ENCODE data around the gene WDCP.

WDCP gene

DNA sequence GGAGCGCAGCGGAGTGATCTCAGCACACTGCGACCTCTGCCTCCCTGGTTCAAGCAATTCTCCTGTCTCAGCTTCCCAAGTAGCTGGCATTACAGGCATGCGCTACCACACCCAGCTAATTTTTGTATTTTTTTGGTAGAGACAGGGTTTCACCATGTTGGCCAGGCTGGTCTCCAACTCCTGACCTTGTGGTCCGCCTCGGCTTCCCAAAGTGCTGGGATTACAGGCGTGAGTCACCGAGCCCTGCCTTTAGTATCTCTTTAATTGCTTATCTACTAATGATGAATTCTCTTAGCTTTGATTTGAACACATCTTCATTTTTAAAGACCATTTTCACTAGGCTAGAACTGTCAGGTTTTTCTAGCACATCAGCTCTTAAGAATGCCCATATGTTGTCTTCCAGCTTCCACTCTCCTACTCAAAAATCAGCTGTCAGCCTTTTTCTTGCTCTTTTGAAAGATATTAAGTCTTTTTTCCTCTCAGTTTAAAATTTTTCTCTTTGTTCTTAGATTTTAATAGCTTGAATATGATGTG lies 53.4 kb downstream of the WDCP start:
- no peak for DNase-seq (ENCODE audit: low read depth in 3 of 3)

DNA sequence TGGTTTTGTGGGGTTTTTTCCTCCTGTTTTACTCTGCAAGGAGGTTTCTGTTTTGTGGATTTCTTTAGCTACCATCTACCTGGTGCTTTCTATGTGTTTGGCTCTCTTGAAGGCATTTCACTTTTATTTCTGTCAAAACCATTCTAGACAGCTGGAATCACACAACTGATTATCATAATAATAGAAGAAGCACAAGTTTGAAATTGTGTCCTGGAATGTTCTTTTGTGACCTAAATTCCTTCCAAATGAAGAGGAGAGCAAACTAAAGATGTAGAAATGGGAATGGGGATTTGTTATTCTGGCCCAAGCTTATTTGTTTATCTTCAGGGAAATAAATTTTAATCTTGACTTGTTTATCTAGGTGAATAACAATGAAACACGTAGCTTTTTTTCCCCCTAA lies 54.3 kb downstream of the WDCP start:
- no peak for DNase-seq (ENCODE audit: low read depth in 3 of 3)

DNA sequence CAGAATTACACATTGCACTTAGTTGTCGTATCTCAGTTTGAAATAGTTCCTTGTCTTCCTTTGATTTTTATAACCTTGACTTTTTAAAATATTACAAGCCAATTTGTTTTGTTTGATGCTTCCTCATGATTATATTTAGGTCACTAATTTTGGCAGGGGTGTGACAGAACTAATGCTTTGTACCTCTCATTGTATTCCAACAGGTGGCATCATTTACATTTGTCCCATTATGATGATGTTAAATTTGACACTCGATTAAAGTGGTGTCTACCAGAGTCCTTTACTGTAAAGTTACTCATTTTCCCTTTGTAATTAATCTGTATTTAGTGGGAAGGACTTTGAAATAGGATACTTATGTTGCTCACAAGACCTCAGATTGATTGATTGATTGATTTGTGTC lies 58.8 kb downstream of the WDCP start:
- DNase-seq (ENCODE audit: low read depth in 3 of 3), result no peak

Measured in stimulated activated CD4-positive, alpha-beta T cell treated with anti-CD3 and anti-CD28 coated beads, TNF-alpha, amount 100 ng/mL, for 48 hours (primary cell).